Esophagus squamous epithelium (tissue), 5 donors: ENCODE data around the gene MPO. TPM values are rescaled to one million over a fixed set of nuclear protein-coding genes. Genes with fewer than 3 reads are reported as not detected.

Source experiments
- DNase-seq: peaks from one replicate; lab custom pipeline; 2025; lab: John Stamatoyannopoulos, UW
- H3K27ac ChIP-seq, 4 donors: fragments of 200-600 bp; sonication (generic); one replicate each; pipeline ENCODE4 v1.5.1; 2016 to 2019; ENCODE audit warnings: mild to moderate bottlenecking in 1 of 4
- H3K27me3 ChIP-seq, 4 donors: fragments of 200-600 bp; sonication (generic); 1 replicate in 3 of 4; 2 replicates in 1 of 4; pipeline versions ENCODE4 v1.5.1 to v1.6.0; 2017 to 2021; ENCODE audit warnings: antibody characterized with exemption in 1 of 4
- H3K36me3 ChIP-seq, 3 donors: fragments of 200-600 bp; sonication (generic); one replicate each; pipeline ENCODE4 v1.5.1; 2016 to 2019
- H3K4me1 ChIP-seq, 3 donors: fragments of 200-600 bp; sonication (generic); one replicate each; pipeline ENCODE4 v1.5.1; 2017 to 2019
- H3K4me3 ChIP-seq, 4 donors: fragments of 200-600 bp; sonication (generic); 1 replicate in 3 of 4; 2 replicates in 1 of 4; pipeline ENCODE4 v1.5.1; 2016 to 2019; ENCODE audit warnings: mild to moderate bottlenecking in 2 of 4, moderate library complexity in 1 of 4
- H3K9me3 ChIP-seq, 3 donors: fragments of 200-600 bp; sonication (generic); one replicate each; pipeline ENCODE4 v1.5.1; 2016 to 2019
- POLR2A ChIP-seq, 4 donors: fragments of 450-650 bp; IDR thresholded peaks; one replicate each; pipeline ENCODE4 v1.6.1; 2017; ENCODE audit warnings: antibody characterized with exemption in 4 of 4, mild to moderate bottlenecking in 4 of 4, moderate library complexity in 3 of 4
- WGBS, 2 donors: methylation state at CpG; one replicate each; pipeline ENCODE4 v1.1.5; 2018; 5-methylcytosine and 5-hydroxymethylcytosine counted together
- intact Hi-C: fragments of 100-400 bp; cut with DNase I; formaldehyde crosslinking; loops from one replicate; pipeline ENCODE4 v1.15.0; 2022
- total RNA-seq, 4 donors: library from RNA; depleted of rRNA; stranded (reverse); fragments of >200 nt; gene quantifications; one replicate each; pipeline ENCODE4 v1.1.0, GENCODE V29; 2016
- TF ChIP-seq, protein P1 (sequence below), 6 experiments: fragments of 450-650 bp in 4 of 6; fragments of 200-600 bp in 2 of 6; sonication (generic) in 2 of 6; IDR thresholded peaks; one replicate each; pipeline ENCODE4 v1.5.1; 2016 to 2019; ENCODE audit warnings: antibody characterized with exemption in 6 of 6, mild to moderate bottlenecking in 4 of 6, moderate library complexity in 4 of 6
- donor health status: DM: yes; HTN: yes; CAD: no.

MPO gene
- total RNA-seq, 4 donors from 2014 or later, result not detected

DNA sequence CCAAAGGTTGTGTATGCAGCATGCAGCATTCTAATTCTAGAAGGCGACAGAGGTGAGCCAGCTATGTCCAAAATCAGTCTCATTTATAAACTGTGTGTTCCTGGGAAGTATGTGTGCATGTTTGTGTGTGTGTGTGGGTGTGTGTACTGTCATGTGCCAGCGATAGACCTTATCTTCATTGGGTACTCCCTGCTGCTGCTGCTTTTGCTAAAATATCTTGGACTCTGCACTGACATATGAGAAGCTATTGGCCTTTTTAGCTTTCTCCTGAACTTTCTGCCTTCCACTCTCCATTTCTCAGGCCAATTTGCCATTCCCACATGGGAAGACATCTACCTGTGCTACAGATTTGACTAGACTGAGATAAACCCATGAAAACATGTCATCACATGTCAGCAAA lies 44.3 kb downstream of the MPO start:
- no peaks in the 10 kb centered on the region for H3K9me3 ChIP-seq
- 64 to 87% methylated on average over 2 of the region's 2 CpGs for WGBS, 2 donors
- no peak overlapping the region for H3K4me3 ChIP-seq
- no peak for DNase-seq
- TF ChIP-seq, protein P1, sequence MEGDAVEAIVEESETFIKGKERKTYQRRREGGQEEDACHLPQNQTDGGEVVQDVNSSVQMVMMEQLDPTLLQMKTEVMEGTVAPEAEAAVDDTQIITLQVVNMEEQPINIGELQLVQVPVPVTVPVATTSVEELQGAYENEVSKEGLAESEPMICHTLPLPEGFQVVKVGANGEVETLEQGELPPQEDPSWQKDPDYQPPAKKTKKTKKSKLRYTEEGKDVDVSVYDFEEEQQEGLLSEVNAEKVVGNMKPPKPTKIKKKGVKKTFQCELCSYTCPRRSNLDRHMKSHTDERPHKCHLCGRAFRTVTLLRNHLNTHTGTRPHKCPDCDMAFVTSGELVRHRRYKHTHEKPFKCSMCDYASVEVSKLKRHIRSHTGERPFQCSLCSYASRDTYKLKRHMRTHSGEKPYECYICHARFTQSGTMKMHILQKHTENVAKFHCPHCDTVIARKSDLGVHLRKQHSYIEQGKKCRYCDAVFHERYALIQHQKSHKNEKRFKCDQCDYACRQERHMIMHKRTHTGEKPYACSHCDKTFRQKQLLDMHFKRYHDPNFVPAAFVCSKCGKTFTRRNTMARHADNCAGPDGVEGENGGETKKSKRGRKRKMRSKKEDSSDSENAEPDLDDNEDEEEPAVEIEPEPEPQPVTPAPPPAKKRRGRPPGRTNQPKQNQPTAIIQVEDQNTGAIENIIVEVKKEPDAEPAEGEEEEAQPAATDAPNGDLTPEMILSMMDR (IDR thresholded peaks at IDR 0.05), result no peak
- TF ChIP-seq POLR2A (IDR thresholded peaks at IDR 0.05), result no peak
- H3K27ac ChIP-seq, result no peak overlapping the region
- intact Hi-C loops, result no loop called here
- peaks cover 0 to 94% (median 0%) of the 10 kb centered on the region in 4 donors for H3K27me3 ChIP-seq
- no peaks in the 10 kb centered on the region for H3K4me1 ChIP-seq
- H3K36me3 ChIP-seq, result no peaks in the 10 kb centered on the region

DNA sequence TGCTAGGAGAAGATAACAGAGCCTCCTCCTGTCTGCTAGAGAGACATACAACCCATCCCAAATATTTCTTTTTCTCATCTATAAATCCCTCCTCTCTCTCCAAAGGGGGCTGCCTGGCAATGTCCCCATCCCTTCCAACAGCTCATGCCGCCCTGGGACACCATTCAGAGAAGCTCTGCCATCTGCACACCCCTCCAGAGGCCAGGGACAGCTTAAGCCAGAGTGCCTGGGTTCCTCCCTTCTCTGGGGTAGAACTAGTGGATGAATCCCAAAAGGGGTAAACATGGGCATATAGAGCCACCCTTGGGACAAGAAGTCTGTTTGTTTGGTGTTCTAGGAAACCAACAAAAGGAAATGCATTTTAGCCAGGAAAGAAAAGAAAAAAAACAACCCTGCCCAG lies 44.9 kb downstream of the MPO start:
- H3K27ac ChIP-seq, result no peak overlapping the region
- H3K9me3 ChIP-seq, result no peaks in the 10 kb centered on the region
- peaks cover 0 to 94% (median 0%) of the 10 kb centered on the region in 4 donors for H3K27me3 ChIP-seq
- intact Hi-C loops, result no loop called here
- no peaks in the 10 kb centered on the region for H3K36me3 ChIP-seq
- 63 to 78% methylated on average over 1 of the region's 1 CpG for WGBS, 2 donors
- DNase-seq, result no peak
- TF ChIP-seq, protein P1 (IDR thresholded peaks at IDR 0.05), result no peak
- TF ChIP-seq POLR2A (IDR thresholded peaks at IDR 0.05), result no peak
- H3K4me1 ChIP-seq, result no peaks in the 10 kb centered on the region
- H3K4me3 ChIP-seq, result no peak overlapping the region

DNA sequence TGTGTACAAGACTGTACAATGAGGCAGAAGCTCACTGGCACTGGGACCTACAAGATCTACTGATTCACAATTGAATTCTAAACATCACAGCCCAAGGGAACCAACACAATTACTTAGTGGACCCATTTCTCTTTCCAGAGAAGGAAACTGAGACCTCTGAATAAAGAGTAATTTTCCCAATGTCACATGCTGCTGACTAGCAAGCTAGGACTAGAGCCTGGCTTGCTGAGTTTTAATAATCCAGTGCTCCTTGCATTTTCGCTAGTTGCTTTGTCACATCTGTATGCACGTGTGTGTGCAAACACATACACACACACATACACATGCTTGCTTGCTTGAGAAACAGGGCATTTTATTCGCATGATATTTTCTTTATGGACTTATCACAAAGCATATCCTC lies 46.2 kb downstream of the MPO start:
- H3K27me3 ChIP-seq, result peaks cover 0 to 81% (median 0%) of the 10 kb centered on the region in 4 donors
- TF ChIP-seq POLR2A (IDR thresholded peaks at IDR 0.05), result no peak
- TF ChIP-seq, protein P1 (IDR thresholded peaks at IDR 0.05), result no peak
- H3K4me3 ChIP-seq, result no peak overlapping the region
- H3K36me3 ChIP-seq, result no peaks in the 10 kb centered on the region
- DNase-seq, result no peak
- intact Hi-C loops, result no loop called here
- H3K27ac ChIP-seq, result no peak overlapping the region
- H3K4me1 ChIP-seq, result no peaks in the 10 kb centered on the region
- H3K9me3 ChIP-seq, result no peaks in the 10 kb centered on the region
- WGBS, 2 donors, result 84 to 85% methylated on average over 3 of the region's 3 CpGs

DNA sequence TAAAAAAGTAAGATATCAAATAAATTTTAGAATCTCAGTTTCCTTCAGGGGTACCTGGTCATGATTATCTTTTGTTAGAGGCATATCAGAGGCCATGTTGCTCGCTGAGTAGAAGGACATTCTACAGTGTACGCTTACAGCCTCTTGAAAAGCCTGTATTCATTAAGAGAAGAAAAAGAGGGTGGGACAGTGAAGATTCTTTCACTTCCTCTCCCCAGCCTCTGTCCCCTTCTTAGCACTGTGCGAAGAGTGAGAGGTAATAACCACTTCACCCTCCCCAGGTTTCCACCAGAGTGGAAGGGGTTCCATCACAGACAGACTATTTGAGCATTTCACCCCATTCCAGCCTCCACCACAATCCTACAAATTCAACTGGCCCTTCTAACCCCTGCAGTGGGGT lies 47.2 kb downstream of the MPO start:
- intact Hi-C loops, result no loop called here
- no peak overlapping the region for H3K4me3 ChIP-seq
- H3K27me3 ChIP-seq, result peaks cover 0 to 79% (median 0%) of the 10 kb centered on the region in 4 donors
- H3K4me1 ChIP-seq, result no peaks in the 10 kb centered on the region
- no peaks in the 10 kb centered on the region for H3K36me3 ChIP-seq
- no peak overlapping the region for H3K27ac ChIP-seq
- WGBS, 2 donors, result 60 to 64% methylated on average over 3 of the region's 3 CpGs
- DNase-seq, result no peak
- TF ChIP-seq POLR2A (IDR thresholded peaks at IDR 0.05), result no peak
- TF ChIP-seq, protein P1 (IDR thresholded peaks at IDR 0.05), result no peak
- no peaks in the 10 kb centered on the region for H3K9me3 ChIP-seq

DNA sequence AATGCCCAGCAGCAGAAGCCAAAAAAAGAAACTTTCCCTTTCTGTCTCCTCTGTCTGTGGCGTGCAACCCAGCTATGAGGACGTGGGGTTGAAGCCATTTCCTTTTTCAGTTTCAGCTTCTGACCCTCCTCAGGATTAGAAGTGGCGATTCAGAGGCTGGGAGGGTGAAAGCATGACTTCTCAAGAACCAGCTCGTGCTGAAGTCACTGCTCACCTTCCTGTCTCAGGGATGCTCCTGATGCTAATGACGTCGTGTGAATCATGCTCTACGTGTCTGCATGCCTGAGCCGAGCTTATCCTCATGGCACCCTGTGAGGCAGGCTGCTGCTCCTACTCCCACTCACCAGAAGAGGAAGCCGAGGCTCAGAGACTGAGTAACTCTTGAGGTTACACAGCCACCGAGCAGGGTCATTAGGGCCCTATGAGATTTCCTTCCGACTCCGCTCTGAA lies 48.0 kb downstream of the MPO start:
- H3K36me3 ChIP-seq, result no peaks in the 10 kb centered on the region
- no peaks in the 10 kb centered on the region for H3K9me3 ChIP-seq
- H3K27ac ChIP-seq, result no peak overlapping the region
- WGBS, 2 donors, result 35 to 47% methylated on average over 11 of the region's 12 CpGs
- peaks cover 0 to 79% (median 0%) of the 10 kb centered on the region in 4 donors for H3K27me3 ChIP-seq
- H3K4me1 ChIP-seq, result no peaks in the 10 kb centered on the region
- TF ChIP-seq, protein P1 (IDR thresholded peaks at IDR 0.05), result no peak
- TF ChIP-seq POLR2A (IDR thresholded peaks at IDR 0.05), result no peak
- intact Hi-C loops, result no loop called here
- no peak overlapping the region for H3K4me3 ChIP-seq
- no peak for DNase-seq
